ENCODE data around the gene COASY.
"Not testable (repeated sequence)": the region's sequence is repeated elsewhere in the genome, so short reads cannot be mapped to it uniquely, and the experiment has no call there.

COASY gene

GRCh38 chr17:42536048-42536371 lies 25.9 kb upstream of the COASY start, which contains the start of gene NAGLU:
TSS of gene NAGLU (plus strand) at chr17:42536241. CDS start at chr17:42536273, 32 bp downstream.
- H3K4me3 ChIP-seq (ENCODE audit: low read length): peak within 1 kb of the TSS; percentile 89

GRCh38 chr17:42536372-42537155 lies 25.4 kb upstream of the COASY start:
- H3K4me3 ChIP-seq (ENCODE audit: low read length): peak overlapping the region; percentile 89
- H3K27me3 ChIP-seq (ENCODE audit: insufficient read depth, low read length): peaks cover 3% of the 10 kb centered on the region; the same call in 1 of the 2 replicates
- H3K36me3 ChIP-seq (ENCODE audit: insufficient read depth, low read depth, low read length): peaks cover 20% of the 10 kb centered on the region
- H3K9me3 ChIP-seq (ENCODE audit: insufficient read depth, low read depth, low read length): no peaks in the 10 kb centered on the region
- H3K9ac ChIP-seq (ENCODE audit: low read depth, low read length): peak overlapping the region; percentile 80; the same call in 1 of the 2 replicates
- H3K4me1 ChIP-seq (ENCODE audit: insufficient read depth, low read length): peaks cover 7% of the 10 kb centered on the region; the same call in 1 of the 2 replicates
- no peak overlapping the region for H3K27ac ChIP-seq (ENCODE audit: low read length)

More at GRCh38 chr17:42536048-42536371, 25.9 kb upstream of the COASY start, which contains the start of gene NAGLU:
- Histone ChIP-seq H3K27ac (ENCODE audit: low read length) (peak within 1 kb of the TSS; percentile 10), H3K4me1 (ENCODE audit: insufficient read depth, low read length) (peaks cover 7% of the 10 kb centered on the region; the same call in 1 of the 2 replicates), H3K9me3 (ENCODE audit: insufficient read depth, low read depth, low read length) (no peaks in the 10 kb centered on the region), H3K27me3 (ENCODE audit: insufficient read depth, low read length) (peaks cover 8% of the 10 kb centered on the region; the same call in 1 of the 2 replicates), H3K36me3 (ENCODE audit: insufficient read depth, low read depth, low read length) (peaks cover 15% of the 10 kb centered on the region; the same call in 1 of the 2 replicates), H3K9ac (ENCODE audit: low read depth, low read length) (peak within 1 kb of the TSS; percentile 80; the same call in 1 of the 2 replicates)

GRCh38 chr17:42537156-42537805 lies 24.7 kb upstream of the COASY start:
- H3K9me3 ChIP-seq (ENCODE audit: insufficient read depth, low read depth, low read length): no peaks in the 10 kb centered on the region
- peaks cover 22% of the 10 kb centered on the region for H3K36me3 ChIP-seq (ENCODE audit: insufficient read depth, low read depth, low read length)
- H3K4me1 ChIP-seq (ENCODE audit: insufficient read depth, low read length): peaks cover 7% of the 10 kb centered on the region; the same call in 1 of the 2 replicates
- no peaks in the 10 kb centered on the region; the same call in 1 of the 2 replicates for H3K27me3 ChIP-seq (ENCODE audit: insufficient read depth, low read length)
- H3K27ac ChIP-seq (ENCODE audit: low read length): no peak overlapping the region
- H3K4me3 ChIP-seq (ENCODE audit: low read length): peak overlapping the region; percentile 89
- H3K9ac ChIP-seq (ENCODE audit: low read depth, low read length): peak overlapping the region; percentile 80; the same call in 1 of the 2 replicates

- Histone ChIP-seq H3K4me1 (ENCODE audit: insufficient read depth, low read length) (peaks cover 7% of the 10 kb centered on the region; the same call in 1 of the 2 replicates), H3K27ac (ENCODE audit: low read length) (no peak overlapping the region), H3K9ac (ENCODE audit: low read depth, low read length) (no peak overlapping the region), H3K27me3 (ENCODE audit: insufficient read depth, low read length) (no peaks in the 10 kb centered on the region; the same call in 1 of the 2 replicates), H3K36me3 (ENCODE audit: insufficient read depth, low read depth, low read length) (peaks cover 29% of the 10 kb centered on the region), H3K4me3 (ENCODE audit: low read length) (no peak overlapping the region), H3K9me3 (ENCODE audit: insufficient read depth, low read depth, low read length) (no peaks in the 10 kb centered on the region)
These were observed 24.0 kb upstream of the COASY start for GRCh38 chr17:42537826-42538451.

GRCh38 chr17:42538482-42538881 lies 23.5 kb upstream of the COASY start:
- no peak overlapping the region for H3K4me3 ChIP-seq (ENCODE audit: low read length)
- no peak overlapping the region for H3K27ac ChIP-seq (ENCODE audit: low read length)
- no peaks in the 10 kb centered on the region for H3K9me3 ChIP-seq (ENCODE audit: insufficient read depth, low read depth, low read length)
- H3K27me3 ChIP-seq (ENCODE audit: insufficient read depth, low read length): no peaks in the 10 kb centered on the region; the same call in 1 of the 2 replicates
- peaks cover 34% of the 10 kb centered on the region for H3K36me3 ChIP-seq (ENCODE audit: insufficient read depth, low read depth, low read length)
- H3K4me1 ChIP-seq (ENCODE audit: insufficient read depth, low read length): peaks cover 7% of the 10 kb centered on the region; the same call in 1 of the 2 replicates
- no peak overlapping the region for H3K9ac ChIP-seq (ENCODE audit: low read depth, low read length)

- H3K4me1 ChIP-seq (ENCODE audit: insufficient read depth, low read length); H3K4me3 ChIP-seq (ENCODE audit: low read length); H3K9me3 ChIP-seq (ENCODE audit: insufficient read depth, low read depth, low read length); H3K27ac ChIP-seq (ENCODE audit: low read length); H3K27me3 ChIP-seq (ENCODE audit: insufficient read depth, low read length); H3K9ac ChIP-seq (ENCODE audit: low read depth, low read length): not testable (repeated sequence)
- peaks cover 41% of the 10 kb centered on the region for H3K36me3 ChIP-seq (ENCODE audit: insufficient read depth, low read depth, low read length)
These were observed 21.4 kb upstream of the COASY start for GRCh38 chr17:42540558-42540957.

- Histone ChIP-seq H3K4me1 (ENCODE audit: insufficient read depth, low read length) (0 out of 2 replicates have a peak, but pooled peaks cover 3% of the 10 kb centered on the region), H3K27ac (ENCODE audit: low read length) (no peak overlapping the region), H3K9ac (ENCODE audit: low read depth, low read length) (no peak overlapping the region), H3K4me3 (ENCODE audit: low read length) (no peak overlapping the region), H3K27me3 (ENCODE audit: insufficient read depth, low read length) (no peaks in the 10 kb centered on the region), H3K36me3 (ENCODE audit: insufficient read depth, low read depth, low read length) (peaks cover 41% of the 10 kb centered on the region), H3K9me3 (ENCODE audit: insufficient read depth, low read depth, low read length) (no peaks in the 10 kb centered on the region)
These were observed 20.7 kb upstream of the COASY start for GRCh38 chr17:42541041-42541833.

- H3K27ac ChIP-seq (ENCODE audit: low read length): no peak overlapping the region
- H3K27me3 ChIP-seq (ENCODE audit: insufficient read depth, low read length): no peaks in the 10 kb centered on the region
- no peak overlapping the region for H3K4me3 ChIP-seq (ENCODE audit: low read length)
- H3K9ac ChIP-seq (ENCODE audit: low read depth, low read length): no peak overlapping the region
- peaks cover 41% of the 10 kb centered on the region for H3K36me3 ChIP-seq (ENCODE audit: insufficient read depth, low read depth, low read length)
- no peaks in the 10 kb centered on the region for H3K4me1 ChIP-seq (ENCODE audit: insufficient read depth, low read length)
- no peaks in the 10 kb centered on the region for H3K9me3 ChIP-seq (ENCODE audit: insufficient read depth, low read depth, low read length)
These were observed 18.5 kb upstream of the COASY start for GRCh38 chr17:42543190-42544079.

GRCh38 chr17:42544874-42545283 lies 17.1 kb upstream of the COASY start:
- Histone ChIP-seq H3K4me1 (ENCODE audit: insufficient read depth, low read length) (no peaks in the 10 kb centered on the region), H3K27me3 (ENCODE audit: insufficient read depth, low read length) (peaks cover 6% of the 10 kb centered on the region; the same call in 1 of the 2 replicates), H3K36me3 (ENCODE audit: insufficient read depth, low read depth, low read length) (peaks cover 30% of the 10 kb centered on the region), H3K4me3 (ENCODE audit: low read length) (no peak overlapping the region), H3K9me3 (ENCODE audit: insufficient read depth, low read depth, low read length) (no peaks in the 10 kb centered on the region), H3K9ac (ENCODE audit: low read depth, low read length) (no peak overlapping the region), H3K27ac (ENCODE audit: low read length) (no peak overlapping the region)

GRCh38 chr17:42545755-42546505 lies 16.0 kb upstream of the COASY start:
- H3K36me3 ChIP-seq (ENCODE audit: insufficient read depth, low read depth, low read length): peaks cover 27% of the 10 kb centered on the region
- not testable (repeated sequence) for H3K9me3 ChIP-seq (ENCODE audit: insufficient read depth, low read depth, low read length); H3K27ac ChIP-seq (ENCODE audit: low read length); H3K27me3 ChIP-seq (ENCODE audit: insufficient read depth, low read length); H3K4me1 ChIP-seq (ENCODE audit: insufficient read depth, low read length); H3K9ac ChIP-seq (ENCODE audit: low read depth, low read length); H3K4me3 ChIP-seq (ENCODE audit: low read length)
